Stimulated activated CD4-positive, alpha-beta T cell treated with anti-CD3 and anti-CD28 coated beads, TNF-alpha, amount 100 ng/mL, for 4 hours (primary cell): ENCODE results near the gene IL18RAP.

Source experiments
- DNase-seq, 3 experiments: peaks; one replicate each; pipeline ENCODE4 v3.0.0-alpha.2; 2020; ENCODE audit warnings: low read depth in 3 of 3

Gene IL18RAP

GRCh38 chr2:102453501-102453900 is 30.5 kb downstream of the IL18RAP start:
- no peak for DNase-seq

GRCh38 chr2:102455061-102455670 is 32.2 kb downstream of the IL18RAP start:
- no peak for DNase-seq

GRCh38 chr2:102460467-102460866 is 37.5 kb downstream of the IL18RAP start:
- DNase-seq = no peak

- no peak for DNase-seq
These were observed 38.2 kb downstream of the IL18RAP start for GRCh38 chr2:102461188-102461587.

- no peak for DNase-seq
These were observed 40.2 kb downstream of the IL18RAP start for GRCh38 chr2:102463160-102463559.

- DNase-seq = no peak
These were observed 47.2 kb downstream of the IL18RAP start for GRCh38 chr2:102470168-102470567.

- DNase-seq = peak; percentile 13 to 27 (median 16)
These were observed 50.1 kb downstream of the IL18RAP start, which contains the start of gene SLC9A4 for GRCh38 chr2:102473020-102473419. Gene SLC9A4, plus strand, starts transcription at chr2:102473226. Its CDS starts 534 bp downstream, at chr2:102473760.

GRCh38 chr2:102473631-102474030 is 50.7 kb downstream of the IL18RAP start:
- DNase-seq = no peak

- no peak for DNase-seq
These were observed 51.8 kb downstream of the IL18RAP start for GRCh38 chr2:102474785-102475184.

- no peak for DNase-seq
These were observed 55.9 kb downstream of the IL18RAP start for GRCh38 chr2:102478686-102479470.

GRCh38 chr2:102480285-102481195 is 57.6 kb downstream of the IL18RAP start:
- DNase-seq = no peak

GRCh38 chr2:102481931-102482330 is 59.0 kb downstream of the IL18RAP start:
- no peak for DNase-seq

GRCh38 chr2:102483086-102483485 is 60.1 kb downstream of the IL18RAP start:
- DNase-seq = no peak

GRCh38 chr2:102484310-102485061 is 61.5 kb downstream of the IL18RAP start:
- DNase-seq = no peak

GRCh38 chr2:102485147-102485785 is 62.3 kb downstream of the IL18RAP start:
- DNase-seq = no peak

- DNase-seq = no peak
These were observed 64.2 kb downstream of the IL18RAP start for GRCh38 chr2:102486941-102487702.

- DNase-seq = no peak
These were observed 65.0 kb downstream of the IL18RAP start for GRCh38 chr2:102487761-102488462.

GRCh38 chr2:102489646-102490045 is 66.7 kb downstream of the IL18RAP start:
- DNase-seq = no peak

- DNase-seq = no peak
These were observed 69.0 kb downstream of the IL18RAP start for GRCh38 chr2:102492006-102492405.

GRCh38 chr2:102494570-102494969 is 71.6 kb downstream of the IL18RAP start:
- DNase-seq = no peak
